Urothelium cell line (cell line): ENCODE data around the gene CSF1R.

ENCODE experiments used
- DNase-seq: peaks from one replicate; pipeline ENCODE4 v3.0.0; 2011; ENCODE audit warnings: low spot score, mixed read lengths
- FAIRE-seq: peaks from 2 replicates; lab custom pipeline; 2011; peaks lifted over from hg19 to GRCh38; lab: Jason Lieb, UNC

Gene CSF1R

GRCh38 chr5:150075233-150075632 is 11.1 kb downstream of the CSF1R start:
- DNase-seq (no peak), FAIRE-seq (no peak)

GRCh38 chr5:150073677-150074076 is 12.7 kb downstream of the CSF1R start:
- FAIRE-seq, result no peak

GRCh38 chr5:150073086-150073625 is 13.2 kb downstream of the CSF1R start:
- DNase-seq, result no peak
- FAIRE-seq, result no peak

More at GRCh38 chr5:150073677-150074076, 12.7 kb downstream of the CSF1R start:
- DNase-seq, result no peak

- DNase-seq (no peak), FAIRE-seq (no peak)
These were observed 15.5 kb downstream of the CSF1R start for GRCh38 chr5:150070821-150071220.

GRCh38 chr5:150069672-150070627 is 16.4 kb downstream of the CSF1R start:
- DNase-seq (no peak), FAIRE-seq (no peak)

- DNase-seq (no peak), FAIRE-seq (no peak)
These were observed 17.3 kb downstream of the CSF1R start for GRCh38 chr5:150068961-150069645.

GRCh38 chr5:150068472-150068871 is 17.9 kb downstream of the CSF1R start:
- DNase-seq (no peak), FAIRE-seq (no peak)

- FAIRE-seq, result no peak
- no peak for DNase-seq
These were observed 18.3 kb downstream of the CSF1R start for GRCh38 chr5:150068071-150068470.

- FAIRE-seq (no peak), DNase-seq (no peak)
These were observed 18.9 kb downstream of the CSF1R start for GRCh38 chr5:150067405-150067960.

GRCh38 chr5:150066901-150067396 is 19.4 kb downstream of the CSF1R start:
- DNase-seq, result no peak
- no peak for FAIRE-seq

- FAIRE-seq (no peak), DNase-seq (no peak)
These were observed 19.9 kb downstream of the CSF1R start for GRCh38 chr5:150066436-150066835.

- DNase-seq (no peak), FAIRE-seq (peak; percentile 52)
These were observed 20.5 kb downstream of the CSF1R start for GRCh38 chr5:150065886-150066285.

- FAIRE-seq (no peak), DNase-seq (no peak)
These were observed 21.0 kb downstream of the CSF1R start for GRCh38 chr5:150065346-150065745.

- no peak for FAIRE-seq
These were observed 21.6 kb downstream of the CSF1R start for GRCh38 chr5:150064681-150065220.

GRCh38 chr5:150063638-150064037 is 22.7 kb downstream of the CSF1R start:
- DNase-seq (no peak), FAIRE-seq (no peak)

More at GRCh38 chr5:150064681-150065220, 21.6 kb downstream of the CSF1R start:
- no peak for DNase-seq

- no peak for DNase-seq
- FAIRE-seq, result no peak
These were observed 24.0 kb downstream of the CSF1R start for GRCh38 chr5:150062216-150062922.

GRCh38 chr5:150061538-150061995 is 24.8 kb downstream of the CSF1R start:
- FAIRE-seq (no peak), DNase-seq (no peak)

- DNase-seq (no peak), FAIRE-seq (no peak)
These were observed 25.9 kb downstream of the CSF1R start for GRCh38 chr5:150060471-150060870.

GRCh38 chr5:150059623-150060022 is 26.7 kb downstream of the CSF1R start:
- FAIRE-seq, result no peak

More at GRCh38 chr5:150059623-150060022, 26.7 kb downstream of the CSF1R start:
- DNase-seq, result no peak
